NCI-H187 (cell line): Measurements from ENCODE around the gene ASF1B.

ENCODE experiments used
- DNase-seq, 2 experiments: peaks; one replicate each; lab custom pipeline; 2025; lab: John Stamatoyannopoulos, UW

Gene ASF1B

GRCh38 chr19:14107581-14108461 is 28.6 kb downstream of the ASF1B start:
- no peak for DNase-seq

- DNase-seq = no peak
Measured at GRCh38 chr19:14106840-14107239, 29.5 kb downstream of the ASF1B start.

GRCh38 chr19:14105680-14106079 is 30.7 kb downstream of the ASF1B start:
- no peak for DNase-seq

GRCh38 chr19:14103310-14103709 is 33.1 kb downstream of the ASF1B start:
- DNase-seq = no peak

GRCh38 chr19:14102756-14103155 is 33.6 kb downstream of the ASF1B start:
- no peak for DNase-seq

- no peak for DNase-seq
Measured at GRCh38 chr19:14102102-14102696, 34.2 kb downstream of the ASF1B start.

- DNase-seq = no peak
Measured at GRCh38 chr19:14101003-14101545, 35.3 kb downstream of the ASF1B start.

- no peak for DNase-seq
Measured at GRCh38 chr19:14097532-14098151, 38.7 kb downstream of the ASF1B start.

GRCh38 chr19:14096272-14096992 is 40.0 kb downstream of the ASF1B start:
- DNase-seq = no peak

GRCh38 chr19:14094854-14095253 is 41.5 kb downstream of the ASF1B start:
- no peak for DNase-seq

- no peak for DNase-seq
Measured at GRCh38 chr19:14093117-14093823, 43.1 kb downstream of the ASF1B start.

- DNase-seq = no peak
Measured at GRCh38 chr19:14091813-14092462, 44.5 kb downstream of the ASF1B start.

GRCh38 chr19:14091081-14091812 is 45.1 kb downstream of the ASF1B start:
- DNase-seq = peak in 1 of 2 experiments; percentile 66

- DNase-seq = peak in 1 of 2 experiments; percentile 69
Measured at GRCh38 chr19:14090509-14091080, 45.8 kb downstream of the ASF1B start, which contains the start of gene SAMD1. TSS of gene SAMD1 (minus strand) at chr19:14090751.

GRCh38 chr19:14089662-14090508 is 46.5 kb downstream of the ASF1B start:
- DNase-seq = no peak

GRCh38 chr19:14089412-14089661 is 47.1 kb downstream of the ASF1B start:
- DNase-seq = no peak

GRCh38 chr19:14088634-14089411 is 47.6 kb downstream of the ASF1B start:
- no peak for DNase-seq

- DNase-seq = no peak
Measured at GRCh38 chr19:14086098-14086497, 50.3 kb downstream of the ASF1B start.
